ENCODE results near the gene RIN3.

- TF ChIP-seq CTCF (conservative IDR thresholded peaks at IDR 0.05; ENCODE audit: low read depth, low read length) (no peak), EZH2 (IDR thresholded peaks at IDR 0.05; ENCODE audit: borderline replicate concordance, low read depth, low read length, poor library complexity, severe bottlenecking) (no peak)
Observed at GRCh38 chr14:92610849-92611271, 97.3 kb downstream of the RIN3 start.
